ENCODE data around the gene KATNB1.

The KATNB1 gene

DNA sequence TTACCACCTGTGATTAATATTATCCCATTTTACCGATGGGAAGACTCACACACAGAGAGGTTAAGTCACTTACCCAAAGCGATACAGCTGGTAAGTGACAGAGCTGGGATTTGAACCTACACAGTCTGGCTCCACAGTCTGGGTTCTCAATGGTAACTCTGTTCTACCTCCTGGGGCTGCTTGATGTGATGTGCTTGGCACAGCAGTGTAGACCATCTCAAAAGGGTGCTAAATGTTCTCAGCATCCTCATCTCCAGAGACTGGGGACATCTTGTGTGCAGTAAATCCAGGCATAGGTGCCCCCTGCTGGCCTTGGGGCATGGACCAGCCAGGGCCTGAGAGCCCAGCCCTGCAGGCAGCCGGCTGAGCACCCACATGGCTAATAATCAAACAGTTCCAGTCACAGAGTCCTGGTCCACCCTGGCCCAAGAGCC is 15.4 kb upstream of the KATNB1 start:
- TF ChIP-seq CTCF (IDR thresholded peaks at IDR 0.05; ENCODE audit: borderline replicate concordance, insufficient read depth, low read depth, low read length): peak; percentile 72
- H3K4me3 ChIP-seq (ENCODE audit: low read depth, low read length): no peak overlapping the region

- no peak for TF ChIP-seq CTCF (IDR thresholded peaks at IDR 0.05; ENCODE audit: borderline replicate concordance, insufficient read depth, low read depth, low read length)
- H3K4me3 ChIP-seq (ENCODE audit: low read depth, low read length): no peak overlapping the region
Observed at GRCh38 chr16:57721356-57722209, 14.0 kb upstream of the KATNB1 start.

- TF ChIP-seq CTCF (IDR thresholded peaks at IDR 0.05; ENCODE audit: borderline replicate concordance, insufficient read depth, low read depth, low read length): no peak
- H3K4me3 ChIP-seq (ENCODE audit: low read depth, low read length): no peak overlapping the region
Observed at GRCh38 chr16:57722210-57722499, 13.4 kb upstream of the KATNB1 start.

DNA sequence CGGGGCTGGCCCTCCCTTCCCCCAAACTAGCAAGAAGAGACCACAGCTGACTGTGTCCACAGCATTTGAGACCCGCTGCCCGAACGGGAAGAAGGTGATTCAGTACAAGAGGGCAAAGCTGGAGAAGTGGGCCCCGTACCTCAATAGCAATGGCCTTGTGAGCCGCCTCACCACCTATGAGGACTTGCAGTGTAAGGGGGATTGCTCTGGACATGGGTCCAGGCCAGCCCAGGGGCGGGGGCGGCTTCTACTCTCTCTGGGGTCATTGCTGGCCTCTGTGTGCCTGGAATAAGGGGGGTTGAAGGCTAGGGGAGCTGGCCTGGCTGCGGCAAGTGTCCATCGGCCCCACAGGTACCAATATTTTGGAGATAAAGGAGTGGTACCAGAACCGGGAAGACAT is 12.9 kb upstream of the KATNB1 start:
- TF ChIP-seq CTCF (IDR thresholded peaks at IDR 0.05; ENCODE audit: borderline replicate concordance, insufficient read depth, low read depth, low read length): no peak
- no peak overlapping the region for H3K4me3 ChIP-seq (ENCODE audit: low read depth, low read length)

DNA sequence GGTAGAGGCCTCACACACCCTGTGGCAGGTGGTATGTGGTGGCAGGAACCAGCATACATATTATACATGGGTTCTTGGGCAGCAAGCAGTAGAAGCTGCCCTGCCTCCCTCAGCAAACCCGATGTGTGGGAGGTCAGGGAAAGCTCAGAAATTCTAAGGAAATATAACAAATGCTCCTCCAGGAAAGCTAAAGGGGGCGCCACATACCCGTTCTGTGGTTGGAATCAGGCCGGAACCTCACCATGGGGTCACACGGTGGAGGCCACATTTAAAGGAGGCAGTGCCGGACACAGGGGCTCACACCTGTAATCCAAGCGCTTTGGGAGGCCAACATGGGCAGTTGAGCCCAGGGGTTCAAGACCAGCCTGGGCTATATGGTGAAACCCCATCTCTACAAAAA is 12.4 kb upstream of the KATNB1 start:
- no peak overlapping the region for H3K4me3 ChIP-seq (ENCODE audit: low read depth, low read length)
- no peak for TF ChIP-seq CTCF (IDR thresholded peaks at IDR 0.05; ENCODE audit: borderline replicate concordance, insufficient read depth, low read depth, low read length)

- TF ChIP-seq CTCF (IDR thresholded peaks at IDR 0.05; ENCODE audit: borderline replicate concordance, insufficient read depth, low read depth, low read length): no peak
- no peak overlapping the region for H3K4me3 ChIP-seq (ENCODE audit: low read depth, low read length)
Observed at GRCh38 chr16:57724531-57724930, 11.0 kb upstream of the KATNB1 start.

DNA sequence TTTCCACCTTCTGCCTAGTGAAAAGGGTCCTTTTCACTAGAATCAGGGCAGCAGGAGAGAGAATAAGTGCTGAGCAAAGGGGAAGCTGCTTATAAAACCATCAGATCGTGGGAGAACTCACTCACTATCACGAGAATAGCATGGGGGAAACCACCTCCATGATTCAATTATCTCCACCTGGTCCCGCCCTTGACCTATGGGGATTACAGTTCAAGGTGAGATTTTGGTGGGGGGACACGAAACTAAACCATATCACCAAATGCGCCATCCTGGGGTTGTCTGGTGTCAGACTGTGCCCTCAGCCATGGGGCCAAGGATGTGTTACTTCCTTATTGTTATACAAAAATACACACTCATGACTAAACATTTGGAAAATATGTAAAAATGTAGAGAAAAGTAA is 10.4 kb upstream of the KATNB1 start:
- no peak for TF ChIP-seq CTCF (IDR thresholded peaks at IDR 0.05; ENCODE audit: borderline replicate concordance, insufficient read depth, low read depth, low read length)
- no peak overlapping the region for H3K4me3 ChIP-seq (ENCODE audit: low read depth, low read length)
